ENCODE measurements around the gene CIPC. TPM values are rescaled to one million over a fixed set of nuclear protein-coding genes. Genes with fewer than 3 reads are reported as not detected.

Gene CIPC
- total RNA-seq, 1 experiment from 2014 or later = 20.6 TPM

DNA sequence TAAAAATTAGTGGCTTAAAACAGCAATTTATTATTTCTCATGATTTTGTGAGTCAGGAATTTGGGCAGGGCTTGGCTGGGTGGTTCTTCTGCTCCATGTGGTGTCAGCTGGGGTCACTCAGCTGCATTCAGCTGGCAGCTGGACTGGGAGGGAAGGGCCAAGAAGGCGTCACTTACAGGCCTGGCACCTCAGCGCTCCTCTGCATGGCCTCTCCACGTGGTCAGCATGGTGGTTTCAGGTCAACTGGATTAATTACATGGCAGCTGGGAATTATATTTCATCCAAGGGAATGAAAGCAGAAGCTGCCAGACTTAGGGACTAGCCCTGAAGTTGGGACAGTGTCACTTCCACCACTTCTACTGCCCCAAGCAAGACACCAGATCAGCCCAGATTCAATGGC is 42.1 kb upstream of the CIPC start:
- TF ChIP-seq, protein P1, sequence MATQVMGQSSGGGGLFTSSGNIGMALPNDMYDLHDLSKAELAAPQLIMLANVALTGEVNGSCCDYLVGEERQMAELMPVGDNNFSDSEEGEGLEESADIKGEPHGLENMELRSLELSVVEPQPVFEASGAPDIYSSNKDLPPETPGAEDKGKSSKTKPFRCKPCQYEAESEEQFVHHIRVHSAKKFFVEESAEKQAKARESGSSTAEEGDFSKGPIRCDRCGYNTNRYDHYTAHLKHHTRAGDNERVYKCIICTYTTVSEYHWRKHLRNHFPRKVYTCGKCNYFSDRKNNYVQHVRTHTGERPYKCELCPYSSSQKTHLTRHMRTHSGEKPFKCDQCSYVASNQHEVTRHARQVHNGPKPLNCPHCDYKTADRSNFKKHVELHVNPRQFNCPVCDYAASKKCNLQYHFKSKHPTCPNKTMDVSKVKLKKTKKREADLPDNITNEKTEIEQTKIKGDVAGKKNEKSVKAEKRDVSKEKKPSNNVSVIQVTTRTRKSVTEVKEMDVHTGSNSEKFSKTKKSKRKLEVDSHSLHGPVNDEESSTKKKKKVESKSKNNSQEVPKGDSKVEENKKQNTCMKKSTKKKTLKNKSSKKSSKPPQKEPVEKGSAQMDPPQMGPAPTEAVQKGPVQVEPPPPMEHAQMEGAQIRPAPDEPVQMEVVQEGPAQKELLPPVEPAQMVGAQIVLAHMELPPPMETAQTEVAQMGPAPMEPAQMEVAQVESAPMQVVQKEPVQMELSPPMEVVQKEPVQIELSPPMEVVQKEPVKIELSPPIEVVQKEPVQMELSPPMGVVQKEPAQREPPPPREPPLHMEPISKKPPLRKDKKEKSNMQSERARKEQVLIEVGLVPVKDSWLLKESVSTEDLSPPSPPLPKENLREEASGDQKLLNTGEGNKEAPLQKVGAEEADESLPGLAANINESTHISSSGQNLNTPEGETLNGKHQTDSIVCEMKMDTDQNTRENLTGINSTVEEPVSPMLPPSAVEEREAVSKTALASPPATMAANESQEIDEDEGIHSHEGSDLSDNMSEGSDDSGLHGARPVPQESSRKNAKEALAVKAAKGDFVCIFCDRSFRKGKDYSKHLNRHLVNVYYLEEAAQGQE (IDR thresholded peaks at IDR 0.05; ENCODE audit: low read depth) = no peak
- TF ChIP-seq, protein P2, sequence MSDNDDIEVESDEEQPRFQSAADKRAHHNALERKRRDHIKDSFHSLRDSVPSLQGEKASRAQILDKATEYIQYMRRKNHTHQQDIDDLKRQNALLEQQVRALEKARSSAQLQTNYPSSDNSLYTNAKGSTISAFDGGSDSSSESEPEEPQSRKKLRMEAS (IDR thresholded peaks at IDR 0.05) = no peak
- TF ChIP-seq RAD21 (IDR thresholded peaks at IDR 0.05; ENCODE audit: low read depth) (no peak), ZFX (IDR thresholded peaks at IDR 0.05) (no peak), SIN3A (IDR thresholded peaks at IDR 0.05; ENCODE audit: low read depth) (no peak), TCF7L2 (IDR thresholded peaks at IDR 0.05; ENCODE audit: borderline replicate concordance, extremely low read depth, insufficient read depth, insufficient read length) (no peak)
- TF ChIP-seq, protein P3, sequence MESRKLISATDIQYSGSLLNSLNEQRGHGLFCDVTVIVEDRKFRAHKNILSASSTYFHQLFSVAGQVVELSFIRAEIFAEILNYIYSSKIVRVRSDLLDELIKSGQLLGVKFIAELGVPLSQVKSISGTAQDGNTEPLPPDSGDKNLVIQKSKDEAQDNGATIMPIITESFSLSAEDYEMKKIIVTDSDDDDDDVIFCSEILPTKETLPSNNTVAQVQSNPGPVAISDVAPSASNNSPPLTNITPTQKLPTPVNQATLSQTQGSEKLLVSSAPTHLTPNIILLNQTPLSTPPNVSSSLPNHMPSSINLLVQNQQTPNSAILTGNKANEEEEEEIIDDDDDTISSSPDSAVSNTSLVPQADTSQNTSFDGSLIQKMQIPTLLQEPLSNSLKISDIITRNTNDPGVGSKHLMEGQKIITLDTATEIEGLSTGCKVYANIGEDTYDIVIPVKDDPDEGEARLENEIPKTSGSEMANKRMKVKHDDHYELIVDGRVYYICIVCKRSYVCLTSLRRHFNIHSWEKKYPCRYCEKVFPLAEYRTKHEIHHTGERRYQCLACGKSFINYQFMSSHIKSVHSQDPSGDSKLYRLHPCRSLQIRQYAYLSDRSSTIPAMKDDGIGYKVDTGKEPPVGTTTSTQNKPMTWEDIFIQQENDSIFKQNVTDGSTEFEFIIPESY (IDR thresholded peaks at IDR 0.05; ENCODE audit: extremely low read depth, insufficient replicate concordance, low read length) = no peak
- TF ChIP-seq, protein P4, sequence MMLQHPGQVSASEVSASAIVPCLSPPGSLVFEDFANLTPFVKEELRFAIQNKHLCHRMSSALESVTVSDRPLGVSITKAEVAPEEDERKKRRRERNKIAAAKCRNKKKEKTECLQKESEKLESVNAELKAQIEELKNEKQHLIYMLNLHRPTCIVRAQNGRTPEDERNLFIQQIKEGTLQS (IDR thresholded peaks at IDR 0.05) = no peak
- no peaks in the 10 kb centered on the region for H4K20me1 ChIP-seq (ENCODE audit: insufficient read depth)
- POLR2A ChIA-PET = no interaction called here
- no peak overlapping the region for H3K4me3 ChIP-seq (replicated peaks in 1 of 2; ENCODE audit: low read depth in 1 of 2, low read length in 2 of 2)
- H3K27me3 ChIP-seq (ENCODE audit: insufficient read depth, low read length) = no peaks in the 10 kb centered on the region
- H3K36me3 ChIP-seq (ENCODE audit: control insufficient read depth in 1 of 2, insufficient read depth in 2 of 2, low read length in 2 of 2) = no peaks in the 10 kb centered on the region
- intact Hi-C loops (cut with micrococcal nuclease) = no loop called here
- H3K4me1 ChIP-seq (ENCODE audit: control insufficient read depth in 1 of 2, insufficient read depth in 2 of 2, low read length in 2 of 2) = peaks cover 30 to 46% of the 10 kb centered on the region in 2 experiments
- no peak for DNase-seq (ENCODE audit: low read depth, low spot score)
- H3K4me2 ChIP-seq (ENCODE audit: low read length) = no peak overlapping the region
- H3K9me3 ChIP-seq (ENCODE audit: control insufficient read depth in 1 of 2, insufficient read depth in 1 of 2, low read depth in 1 of 2, low read length in 2 of 2) = no peaks in the 10 kb centered on the region
- RAD21 ChIA-PET (ENCODE audit: low non-redundant PET in 1 of 2, low total read pairs in 2 of 2, uncharacterized antibody in 2 of 2, unreplicated experiment in 2 of 2) = interaction anchor here (1.3 to 1.4 kb wide), 2 partner anchors 180 kb away, joined by 3 to 4 read pairs; no protein-coding TSS in a partner anchor
- no peak overlapping the region for H3K27ac ChIP-seq (ENCODE audit: low read depth, low read length)
- CTCF ChIA-PET = interaction anchor here (0.7 to 1.0 kb wide), 3 partner anchors 27 to 180 kb away, joined by 3 read pairs; no protein-coding TSS in a partner anchor
- no TSS peak for BruUV-seq (replicated peaks)
- no peaks in the 10 kb centered on the region for H3K9me2 ChIP-seq (ENCODE audit: insufficient read depth)
- ATAC-seq = no peak
- no peaks in the 10 kb centered on the region for H3K79me2 ChIP-seq (ENCODE audit: insufficient read depth, low read length)
- H2AFZ ChIP-seq (ENCODE audit: low read depth, low read length, poor library complexity, severe bottlenecking) = no peak overlapping the region
- no peak overlapping the region for H3K9ac ChIP-seq (ENCODE audit: low read length)
